Measurements from ENCODE around the gene DENND5B. TPM values are rescaled to one million over a fixed set of nuclear protein-coding genes. Genes with fewer than 3 reads are reported as not detected.
"Not testable (repeated sequence)": the region's sequence is repeated elsewhere in the genome, so short reads cannot be mapped to it uniquely, and the experiment has no call there.

The DENND5B gene
- total RNA-seq, 4 donors from 2014 or later: 4.4 to 25.1 (median 16.3) TPM

GRCh38 chr12:31562594-31563328 is 28.2 kb downstream of the DENND5B start:
- Histone ChIP-seq H3K27me3 (no peaks in the 10 kb centered on the region), H3K4me3 (no peak overlapping the region), H3K9me3 (no peaks in the 10 kb centered on the region), H3K4me1 (no peaks in the 10 kb centered on the region), H3K36me3 (no peaks in the 10 kb centered on the region), H3K27ac (no peak overlapping the region)
- WGBS, 2 donors (ENCODE audit: low coverage in 1 of 2): 85% methylated on average over 5 of the region's 5 CpGs
- no peak for DNase-seq
- in situ Hi-C loops (cut with MboI; ENCODE audit: low pct_ligation_motif_present in 1 of 4, low pct_unique_long_range_greater_than_20kb in 1 of 4, low sequenced_read_pairs in 3 of 4) (no loop called here), intact Hi-C loops (cut with DNase I; ENCODE audit: low total_unique reads) (no loop called here)
- TF ChIP-seq POLR2AphosphoS5 (IDR thresholded peaks at IDR 0.05) (no peak), EP300 (IDR thresholded peaks at IDR 0.05; ENCODE audit: low read depth) (no peak), CTCF (IDR thresholded peaks at IDR 0.05) (no peak), POLR2A (IDR thresholded peaks at IDR 0.05) (no peak)

GRCh38 chr12:31560516-31560915 is 30.4 kb downstream of the DENND5B start:
- intact Hi-C loops (cut with DNase I; ENCODE audit: low total_unique reads): no loop called here
- Histone ChIP-seq H3K4me3 (no peak overlapping the region), H3K27me3 (no peaks in the 10 kb centered on the region), H3K27ac (no peak overlapping the region), H3K36me3 (no peaks in the 10 kb centered on the region), H3K4me1 (no peaks in the 10 kb centered on the region), H3K9me3 (no peaks in the 10 kb centered on the region)
- WGBS, 2 donors (ENCODE audit: low coverage in 1 of 2): 80 to 85% methylated on average over 1 to 2 of the region's 2 CpGs
- TF ChIP-seq POLR2AphosphoS5 (IDR thresholded peaks at IDR 0.05) (no peak), CTCF (IDR thresholded peaks at IDR 0.05) (no peak), EP300 (IDR thresholded peaks at IDR 0.05; ENCODE audit: low read depth) (no peak), POLR2A (IDR thresholded peaks at IDR 0.05) (no peak)
- no peak for DNase-seq
- in situ Hi-C loops (cut with MboI; ENCODE audit: low pct_ligation_motif_present in 1 of 4, low pct_unique_long_range_greater_than_20kb in 1 of 4, low sequenced_read_pairs in 3 of 4): no loop called here

- in situ Hi-C loops (cut with MboI; ENCODE audit: low pct_ligation_motif_present in 1 of 4, low pct_unique_long_range_greater_than_20kb in 1 of 4, low sequenced_read_pairs in 3 of 4) (no loop called here), intact Hi-C loops (cut with DNase I; ENCODE audit: low total_unique reads) (no loop called here)
- Histone ChIP-seq H3K4me1 (no peaks in the 10 kb centered on the region), H3K4me3 (no peak overlapping the region), H3K36me3 (no peaks in the 10 kb centered on the region), H3K9me3 (no peaks in the 10 kb centered on the region), H3K27me3 (no peaks in the 10 kb centered on the region), H3K27ac (no peak overlapping the region)
- no peak for DNase-seq
- TF ChIP-seq EP300 (IDR thresholded peaks at IDR 0.05; ENCODE audit: low read depth): no peak
- TF ChIP-seq POLR2A (IDR thresholded peaks at IDR 0.05): no peak
- no peak for TF ChIP-seq CTCF (IDR thresholded peaks at IDR 0.05)
- no peak for TF ChIP-seq POLR2AphosphoS5 (IDR thresholded peaks at IDR 0.05)
These were observed 32.4 kb downstream of the DENND5B start for GRCh38 chr12:31558521-31558920.

GRCh38 chr12:31557707-31558106 is 33.2 kb downstream of the DENND5B start:
- H3K4me3 ChIP-seq: no peak overlapping the region
- intact Hi-C loops (cut with DNase I; ENCODE audit: low total_unique reads): no loop called here
- no peaks in the 10 kb centered on the region for H3K27me3 ChIP-seq
- H3K36me3 ChIP-seq: no peaks in the 10 kb centered on the region
- no peaks in the 10 kb centered on the region for H3K4me1 ChIP-seq
- no peak overlapping the region for H3K27ac ChIP-seq
- no peaks in the 10 kb centered on the region for H3K9me3 ChIP-seq
- DNase-seq: no peak
- in situ Hi-C loops (cut with MboI; ENCODE audit: low pct_ligation_motif_present in 1 of 4, low pct_unique_long_range_greater_than_20kb in 1 of 4, low sequenced_read_pairs in 3 of 4): no loop called here
- 80 to 90% methylated on average over 1 to 5 of the region's 5 CpGs for WGBS, 2 donors (ENCODE audit: low coverage in 1 of 2)
- TF ChIP-seq CTCF (IDR thresholded peaks at IDR 0.05) (no peak), EP300 (IDR thresholded peaks at IDR 0.05; ENCODE audit: low read depth) (no peak), POLR2A (IDR thresholded peaks at IDR 0.05) (no peak), POLR2AphosphoS5 (IDR thresholded peaks at IDR 0.05) (no peak)

GRCh38 chr12:31555466-31555865 is 35.5 kb downstream of the DENND5B start:
- 97 to 100% methylated on average over 7 of the region's 9 CpGs for WGBS, 2 donors (ENCODE audit: low coverage in 1 of 2)
- H3K27me3 ChIP-seq; H3K9me3 ChIP-seq; H3K4me1 ChIP-seq; H3K4me3 ChIP-seq; DNase-seq; intact Hi-C loops (cut with DNase I; ENCODE audit: low total_unique reads); H3K36me3 ChIP-seq; H3K27ac ChIP-seq; in situ Hi-C loops (cut with MboI; ENCODE audit: low pct_ligation_motif_present in 1 of 4, low pct_unique_long_range_greater_than_20kb in 1 of 4, low sequenced_read_pairs in 3 of 4): not testable (repeated sequence)

GRCh38 chr12:31550590-31550989 is 40.3 kb downstream of the DENND5B start:
- H3K27ac ChIP-seq; in situ Hi-C loops (cut with MboI; ENCODE audit: low pct_ligation_motif_present in 1 of 4, low pct_unique_long_range_greater_than_20kb in 1 of 4, low sequenced_read_pairs in 3 of 4); intact Hi-C loops (cut with DNase I; ENCODE audit: low total_unique reads); DNase-seq; H3K4me3 ChIP-seq; H3K4me1 ChIP-seq; H3K27me3 ChIP-seq; H3K36me3 ChIP-seq; H3K9me3 ChIP-seq: not testable (repeated sequence)
- WGBS, 2 donors (ENCODE audit: low coverage in 1 of 2): 90 to 92% methylated on average over 2 to 3 of the region's 3 CpGs
